ENCODE measurements around the gene OTUB2.

DNA sequence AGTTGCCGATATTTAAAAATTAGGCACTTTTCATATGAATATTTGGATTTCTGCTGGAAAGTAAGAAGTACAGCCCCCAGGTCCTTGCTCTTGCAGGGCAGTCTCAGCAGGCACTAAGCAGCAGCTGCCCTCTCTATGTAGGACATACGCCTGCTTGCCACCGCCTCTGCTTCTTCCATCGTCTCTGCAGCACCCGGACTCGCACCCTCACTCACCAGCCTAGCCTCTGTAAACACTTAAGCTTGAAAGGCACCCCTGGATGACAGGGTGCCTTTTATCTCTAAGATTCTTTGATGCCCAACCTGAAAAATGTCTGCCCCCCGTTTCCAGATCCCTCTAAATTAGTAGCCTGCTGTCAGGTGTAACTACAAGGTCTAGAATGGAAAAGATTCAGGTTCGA lies 19.0 kb downstream of the OTUB2 start:
- no peak for TF ChIP-seq EGR1 (IDR thresholded peaks at IDR 0.05; ENCODE audit: low read depth in 2 of 2)
- TF ChIP-seq, protein P1, sequence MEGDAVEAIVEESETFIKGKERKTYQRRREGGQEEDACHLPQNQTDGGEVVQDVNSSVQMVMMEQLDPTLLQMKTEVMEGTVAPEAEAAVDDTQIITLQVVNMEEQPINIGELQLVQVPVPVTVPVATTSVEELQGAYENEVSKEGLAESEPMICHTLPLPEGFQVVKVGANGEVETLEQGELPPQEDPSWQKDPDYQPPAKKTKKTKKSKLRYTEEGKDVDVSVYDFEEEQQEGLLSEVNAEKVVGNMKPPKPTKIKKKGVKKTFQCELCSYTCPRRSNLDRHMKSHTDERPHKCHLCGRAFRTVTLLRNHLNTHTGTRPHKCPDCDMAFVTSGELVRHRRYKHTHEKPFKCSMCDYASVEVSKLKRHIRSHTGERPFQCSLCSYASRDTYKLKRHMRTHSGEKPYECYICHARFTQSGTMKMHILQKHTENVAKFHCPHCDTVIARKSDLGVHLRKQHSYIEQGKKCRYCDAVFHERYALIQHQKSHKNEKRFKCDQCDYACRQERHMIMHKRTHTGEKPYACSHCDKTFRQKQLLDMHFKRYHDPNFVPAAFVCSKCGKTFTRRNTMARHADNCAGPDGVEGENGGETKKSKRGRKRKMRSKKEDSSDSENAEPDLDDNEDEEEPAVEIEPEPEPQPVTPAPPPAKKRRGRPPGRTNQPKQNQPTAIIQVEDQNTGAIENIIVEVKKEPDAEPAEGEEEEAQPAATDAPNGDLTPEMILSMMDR (IDR thresholded peaks at IDR 0.05; ENCODE audit: low read depth, low read length, missing input control) = no peak
- TF ChIP-seq FOXA2 (IDR thresholded peaks at IDR 0.05) = no peak
- TF ChIP-seq SP1 (IDR thresholded peaks at IDR 0.05) = no peak
- TF ChIP-seq YY1 (IDR thresholded peaks at IDR 0.05) = no peak
- TF ChIP-seq, protein P2, sequence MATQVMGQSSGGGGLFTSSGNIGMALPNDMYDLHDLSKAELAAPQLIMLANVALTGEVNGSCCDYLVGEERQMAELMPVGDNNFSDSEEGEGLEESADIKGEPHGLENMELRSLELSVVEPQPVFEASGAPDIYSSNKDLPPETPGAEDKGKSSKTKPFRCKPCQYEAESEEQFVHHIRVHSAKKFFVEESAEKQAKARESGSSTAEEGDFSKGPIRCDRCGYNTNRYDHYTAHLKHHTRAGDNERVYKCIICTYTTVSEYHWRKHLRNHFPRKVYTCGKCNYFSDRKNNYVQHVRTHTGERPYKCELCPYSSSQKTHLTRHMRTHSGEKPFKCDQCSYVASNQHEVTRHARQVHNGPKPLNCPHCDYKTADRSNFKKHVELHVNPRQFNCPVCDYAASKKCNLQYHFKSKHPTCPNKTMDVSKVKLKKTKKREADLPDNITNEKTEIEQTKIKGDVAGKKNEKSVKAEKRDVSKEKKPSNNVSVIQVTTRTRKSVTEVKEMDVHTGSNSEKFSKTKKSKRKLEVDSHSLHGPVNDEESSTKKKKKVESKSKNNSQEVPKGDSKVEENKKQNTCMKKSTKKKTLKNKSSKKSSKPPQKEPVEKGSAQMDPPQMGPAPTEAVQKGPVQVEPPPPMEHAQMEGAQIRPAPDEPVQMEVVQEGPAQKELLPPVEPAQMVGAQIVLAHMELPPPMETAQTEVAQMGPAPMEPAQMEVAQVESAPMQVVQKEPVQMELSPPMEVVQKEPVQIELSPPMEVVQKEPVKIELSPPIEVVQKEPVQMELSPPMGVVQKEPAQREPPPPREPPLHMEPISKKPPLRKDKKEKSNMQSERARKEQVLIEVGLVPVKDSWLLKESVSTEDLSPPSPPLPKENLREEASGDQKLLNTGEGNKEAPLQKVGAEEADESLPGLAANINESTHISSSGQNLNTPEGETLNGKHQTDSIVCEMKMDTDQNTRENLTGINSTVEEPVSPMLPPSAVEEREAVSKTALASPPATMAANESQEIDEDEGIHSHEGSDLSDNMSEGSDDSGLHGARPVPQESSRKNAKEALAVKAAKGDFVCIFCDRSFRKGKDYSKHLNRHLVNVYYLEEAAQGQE (IDR thresholded peaks at IDR 0.05) = no peak
- no peak for TF ChIP-seq TAF1 (conservative IDR thresholded peaks at IDR 0.05)
- no peak for TF ChIP-seq JUND (IDR thresholded peaks at IDR 0.05)
- TF ChIP-seq, protein P3, sequence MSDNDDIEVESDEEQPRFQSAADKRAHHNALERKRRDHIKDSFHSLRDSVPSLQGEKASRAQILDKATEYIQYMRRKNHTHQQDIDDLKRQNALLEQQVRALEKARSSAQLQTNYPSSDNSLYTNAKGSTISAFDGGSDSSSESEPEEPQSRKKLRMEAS (IDR thresholded peaks at IDR 0.05) = no peak
- no peak for TF ChIP-seq HNF4A (conservative IDR thresholded peaks at IDR 0.05)
